ENCODE results near the gene BLTP1.
A peak's percentile ranks its signal among the peaks of the same experiment; 100 is the strongest.
"Not testable (repeated sequence)": the region's sequence is repeated elsewhere in the genome, so short reads cannot be mapped to it uniquely, and the experiment has no call there.

Gene BLTP1, protein sequence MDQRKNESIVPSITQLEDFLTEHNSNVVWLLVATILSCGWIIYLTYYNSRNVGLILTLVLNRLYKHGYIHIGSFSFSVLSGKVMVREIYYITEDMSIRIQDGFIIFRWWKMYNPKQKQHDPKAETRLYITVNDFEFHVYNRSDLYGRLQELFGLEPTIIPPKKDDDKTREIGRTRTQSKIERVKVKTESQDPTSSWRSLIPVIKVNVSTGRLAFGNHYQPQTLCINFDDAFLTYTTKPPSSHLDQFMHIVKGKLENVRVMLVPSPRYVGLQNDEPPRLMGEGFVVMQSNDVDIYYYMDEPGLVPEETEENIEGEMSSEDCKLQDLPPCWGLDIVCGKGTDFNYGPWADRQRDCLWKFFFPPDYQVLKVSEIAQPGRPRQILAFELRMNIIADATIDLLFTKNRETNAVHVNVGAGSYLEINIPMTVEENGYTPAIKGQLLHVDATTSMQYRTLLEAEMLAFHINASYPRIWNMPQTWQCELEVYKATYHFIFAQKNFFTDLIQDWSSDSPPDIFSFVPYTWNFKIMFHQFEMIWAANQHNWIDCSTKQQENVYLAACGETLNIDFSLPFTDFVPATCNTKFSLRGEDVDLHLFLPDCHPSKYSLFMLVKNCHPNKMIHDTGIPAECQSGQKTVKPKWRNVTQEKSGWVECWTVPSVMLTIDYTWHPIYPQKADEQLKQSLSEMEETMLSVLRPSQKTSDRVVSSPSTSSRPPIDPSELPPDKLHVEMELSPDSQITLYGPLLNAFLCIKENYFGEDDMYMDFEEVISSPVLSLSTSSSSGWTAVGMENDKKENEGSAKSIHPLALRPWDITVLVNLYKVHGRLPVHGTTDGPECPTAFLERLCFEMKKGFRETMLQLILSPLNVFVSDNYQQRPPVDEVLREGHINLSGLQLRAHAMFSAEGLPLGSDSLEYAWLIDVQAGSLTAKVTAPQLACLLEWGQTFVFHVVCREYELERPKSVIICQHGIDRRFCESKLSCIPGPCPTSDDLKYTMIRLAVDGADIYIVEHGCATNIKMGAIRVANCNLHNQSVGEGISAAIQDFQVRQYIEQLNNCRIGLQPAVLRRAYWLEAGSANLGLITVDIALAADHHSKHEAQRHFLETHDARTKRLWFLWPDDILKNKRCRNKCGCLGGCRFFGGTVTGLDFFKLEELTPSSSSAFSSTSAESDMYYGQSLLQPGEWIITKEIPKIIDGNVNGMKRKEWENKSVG (N-terminal part only)

GRCh38 chr4:122151982-122152710 lies at the start of gene BLTP1:
Gene BLTP1 (plus strand): TSS chr4:122152331. CDS start chr4:122170648, 18,317 bp downstream.
- peak; percentile 54 for DNase-seq

- no peak for DNase-seq
Measured at GRCh38 chr4:122104184-122104583, 47.9 kb upstream of the BLTP1 start.

DNA sequence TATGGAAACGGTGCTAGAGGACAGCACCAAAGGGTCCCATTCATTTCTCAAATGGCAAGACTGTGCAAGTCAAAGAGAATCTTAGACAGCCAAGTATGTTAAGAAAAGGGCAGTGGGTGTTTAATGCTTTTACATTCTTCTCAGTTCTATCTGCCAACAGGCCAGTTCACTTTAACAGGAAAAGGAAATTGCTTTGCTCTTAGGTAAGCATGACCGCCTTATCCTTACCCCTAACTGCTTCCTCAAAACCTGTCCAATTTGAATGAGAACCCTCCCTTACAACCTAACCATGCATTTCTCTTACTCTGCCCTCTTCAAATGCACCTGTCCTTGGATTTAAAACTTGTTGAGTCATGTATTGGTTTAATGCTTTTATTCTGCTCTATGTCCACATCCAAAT lies 44.5 kb upstream of the BLTP1 start:
- DNase-seq = no peak

- DNase-seq = not testable (repeated sequence)
Measured at GRCh38 chr4:122110304-122110703, 41.8 kb upstream of the BLTP1 start.

DNA sequence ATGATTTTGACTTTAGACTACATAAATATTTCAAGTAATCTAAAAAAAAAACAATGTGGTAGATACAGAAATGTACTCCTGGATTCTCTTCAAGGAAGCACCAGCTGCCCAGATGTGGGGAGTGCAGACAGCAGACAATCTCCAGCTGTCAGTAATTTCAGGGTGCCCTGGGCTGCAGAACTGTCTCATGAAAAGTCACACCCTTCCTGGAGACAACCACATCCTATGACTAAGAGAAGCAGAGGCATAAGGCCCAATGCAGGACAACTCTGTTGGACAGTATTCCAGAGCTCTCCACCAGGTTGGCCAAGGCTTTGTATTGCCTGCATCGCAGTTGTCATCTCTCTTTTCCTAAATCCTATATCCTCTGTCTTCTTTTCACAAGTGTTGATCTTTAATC lies 34.4 kb upstream of the BLTP1 start:
- DNase-seq = no peak

DNA sequence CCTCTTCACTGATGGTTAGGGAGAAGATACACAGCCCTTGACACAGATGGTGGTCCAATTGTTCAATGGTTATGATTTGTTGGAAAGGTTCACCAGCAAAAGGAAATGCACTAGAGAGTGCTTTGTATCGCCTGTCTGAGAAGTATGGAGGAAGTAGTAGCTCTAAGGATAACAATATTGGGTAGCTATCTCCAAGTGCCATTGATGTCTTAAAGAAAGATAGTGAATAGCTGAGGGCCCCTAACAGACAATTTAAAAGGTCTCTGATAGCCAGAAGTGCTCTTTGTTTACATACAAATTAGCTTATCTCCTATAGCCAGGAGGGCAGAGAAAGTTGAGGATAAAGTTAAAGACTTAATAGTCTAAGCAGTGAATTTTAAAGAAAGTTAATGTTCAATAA lies 33.9 kb upstream of the BLTP1 start:
- DNase-seq = no peak

GRCh38 chr4:122119739-122120138 lies 32.4 kb upstream of the BLTP1 start:
- DNase-seq = no peak

- no peak for DNase-seq
Measured at GRCh38 chr4:122121593-122121992, 30.5 kb upstream of the BLTP1 start.

DNA sequence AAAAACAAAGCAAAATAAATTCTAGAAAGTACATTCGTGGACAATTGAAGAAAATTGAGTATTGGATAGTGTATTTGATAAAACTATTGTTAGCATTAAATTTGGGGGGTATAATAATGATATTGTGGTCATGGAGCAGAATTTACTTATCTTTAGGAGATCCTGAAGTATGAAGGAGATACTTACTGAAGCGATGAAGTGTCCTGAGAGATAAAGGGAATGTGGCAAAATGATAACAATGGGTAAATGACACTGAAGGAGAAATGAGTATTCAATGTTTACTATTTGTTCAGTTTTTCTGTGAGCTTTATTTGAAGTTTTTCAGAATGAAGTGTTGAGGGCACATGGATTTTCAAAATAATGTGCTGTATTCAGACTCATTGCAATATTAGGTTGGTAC lies 30.0 kb upstream of the BLTP1 start:
- DNase-seq = no peak

GRCh38 chr4:122129061-122129460 lies 23.1 kb upstream of the BLTP1 start:
- no peak for DNase-seq

GRCh38 chr4:122131562-122132157 lies 20.5 kb upstream of the BLTP1 start:
- no peak for DNase-seq

DNA sequence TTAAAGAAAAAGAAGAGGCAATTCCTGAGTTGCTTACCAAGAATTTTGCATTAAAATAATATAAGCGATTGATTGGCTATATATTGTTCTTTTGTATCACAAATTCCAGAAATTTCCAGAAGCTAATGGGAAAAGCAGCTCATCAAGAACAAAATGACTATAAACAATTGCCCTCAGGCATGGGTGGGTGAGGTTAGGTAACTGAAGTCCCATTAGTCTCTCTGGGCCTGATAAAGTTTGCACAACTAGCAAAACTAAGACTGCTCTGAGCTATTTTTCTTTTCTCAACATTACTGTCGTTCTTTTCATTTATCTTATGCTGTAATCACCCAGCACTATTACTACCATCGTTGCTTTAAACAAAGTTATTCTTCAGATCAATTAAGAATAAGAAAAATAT lies 19.2 kb upstream of the BLTP1 start:
- no peak for DNase-seq

GRCh38 chr4:122139139-122139538 lies 13.0 kb upstream of the BLTP1 start:
- no peak for DNase-seq

GRCh38 chr4:122140834-122141233 lies 11.3 kb upstream of the BLTP1 start:
- no peak for DNase-seq

DNA sequence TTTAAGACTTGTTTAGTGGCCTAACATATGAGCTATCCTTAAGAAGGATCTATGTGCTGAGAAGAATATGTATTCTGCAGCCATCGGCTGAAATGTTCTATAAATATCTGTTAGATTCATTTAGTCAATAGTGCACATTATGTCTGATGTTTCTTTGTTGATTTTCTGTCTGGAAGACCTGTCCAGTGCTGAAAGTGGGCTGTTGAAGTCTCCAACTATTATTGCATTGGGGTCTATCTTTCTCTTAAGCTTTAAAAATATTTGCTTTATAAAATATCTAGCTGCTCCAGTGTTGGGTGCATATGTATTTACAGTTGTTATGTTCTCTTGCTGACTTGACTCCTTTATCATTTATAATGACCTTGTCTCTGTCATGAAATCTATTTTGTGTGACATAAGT lies 9.4 kb upstream of the BLTP1 start:
- no peak for DNase-seq

DNA sequence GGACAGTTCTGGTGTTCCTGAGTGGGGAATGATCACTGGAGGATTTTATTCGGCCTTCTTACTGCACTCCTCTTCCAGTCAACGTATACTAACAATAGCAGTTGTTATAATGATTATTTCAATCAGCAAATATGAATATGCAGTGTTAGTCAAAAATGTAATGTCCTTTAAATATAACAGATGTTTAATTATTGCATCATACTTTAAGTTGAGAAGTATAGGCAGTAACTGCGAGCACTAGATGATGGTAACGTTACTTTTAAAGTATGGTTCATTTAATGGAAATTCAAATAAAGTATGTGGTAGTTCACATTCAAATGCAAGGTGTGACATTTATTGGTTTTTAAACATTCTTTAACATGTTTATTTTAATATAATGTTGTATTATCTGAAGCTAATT lies 5.5 kb upstream of the BLTP1 start:
- DNase-seq = no peak

DNA sequence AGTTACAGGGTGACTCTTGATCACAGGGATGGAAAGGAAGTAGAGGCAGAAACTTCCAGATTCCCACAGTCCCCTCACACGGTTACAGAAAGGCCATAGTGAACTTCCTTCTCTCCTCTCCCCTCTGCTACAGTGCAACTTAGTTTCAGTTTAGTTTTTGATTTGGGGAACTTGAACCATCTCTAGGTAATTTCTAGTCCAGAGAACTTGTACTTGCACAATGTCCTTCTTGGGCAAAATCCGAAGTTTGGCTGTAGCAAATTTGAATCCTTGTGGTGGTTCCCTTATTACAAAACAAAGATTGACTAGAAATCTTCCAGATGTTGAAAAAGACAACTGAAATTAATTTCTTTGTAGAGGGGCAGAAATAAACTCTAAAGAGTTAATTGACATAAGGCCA lies 1.2 kb upstream of the BLTP1 start:
- no peak for DNase-seq

- DNase-seq = peak; percentile 37
Measured at GRCh38 chr4:122152711-122153226, 638 bp downstream of the BLTP1 start.

DNA sequence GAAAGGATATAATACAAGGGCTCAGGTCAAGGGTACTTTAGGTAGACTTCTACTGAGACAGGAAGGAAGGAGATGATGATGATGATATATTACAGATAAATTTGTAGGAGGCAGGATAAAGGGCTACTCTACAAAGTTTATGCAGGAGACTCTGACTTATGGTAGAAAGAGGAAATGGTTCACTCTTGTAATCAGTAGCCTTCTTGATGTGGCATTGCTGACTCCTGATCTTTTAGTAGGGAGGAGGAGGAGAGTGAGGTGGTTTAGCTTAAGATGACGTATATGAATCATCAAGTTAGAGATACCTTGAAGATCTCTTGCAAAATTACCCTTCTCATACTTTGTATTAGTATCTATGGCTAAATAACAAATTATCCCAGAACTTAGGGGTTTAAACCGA lies 4.7 kb downstream of the BLTP1 start:
- DNase-seq = no peak

- peak; percentile 17 for DNase-seq
Measured at GRCh38 chr4:122163301-122163700, 11.2 kb downstream of the BLTP1 start.

DNA sequence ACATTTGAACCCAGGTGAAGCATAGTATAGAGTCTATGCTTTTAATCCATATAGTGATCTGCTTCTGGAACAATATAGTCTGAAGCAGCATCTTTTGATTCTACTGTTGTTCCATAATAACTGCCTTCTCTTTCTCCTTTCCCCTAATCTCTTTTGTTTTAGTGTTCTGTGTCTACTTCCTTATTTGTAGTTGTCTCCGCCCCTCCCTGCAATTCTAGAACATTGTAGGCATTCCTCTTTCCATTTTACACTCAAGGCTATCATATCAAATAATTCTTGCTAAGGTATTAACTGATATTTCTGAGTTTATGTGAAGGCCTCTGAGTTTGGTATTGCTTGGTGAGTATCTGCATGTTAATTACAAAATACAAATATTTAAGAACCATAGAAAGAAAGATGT lies 11.6 kb downstream of the BLTP1 start:
- DNase-seq = no peak

DNA sequence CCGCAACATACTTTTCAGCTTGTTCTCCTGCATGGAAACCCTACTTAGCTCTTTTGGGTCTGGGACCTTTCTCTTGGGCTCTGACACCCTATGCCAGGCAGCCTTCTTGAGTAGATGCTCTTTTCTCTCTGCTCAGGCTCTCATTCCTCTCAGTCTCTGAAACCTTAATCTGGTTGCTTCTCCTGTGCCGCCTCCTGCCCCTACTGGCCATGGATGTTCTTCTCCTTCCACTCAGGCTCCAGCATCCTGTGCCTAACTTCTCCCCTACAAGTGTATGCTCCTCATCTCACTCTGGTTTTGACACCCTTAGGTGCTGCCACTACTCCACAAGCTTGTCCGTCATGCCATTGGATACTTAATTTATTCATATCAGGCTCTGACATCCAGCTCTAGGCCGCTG lies 15.2 kb downstream of the BLTP1 start:
- no peak for DNase-seq
